H9 (cell line): ENCODE data around the gene ABCB8. TPM values are rescaled to one million over a fixed set of nuclear protein-coding genes. Genes with fewer than 3 reads are reported as not detected.

Experiments used
- DNase-seq: peaks from one replicate; pipeline ENCODE4 v3.0.0-alpha.2; 2017
- H2AFZ ChIP-seq: one replicate; pipeline ENCODE4 v1.6.1; 2013; ENCODE audit warnings: mild to moderate bottlenecking, low read length, control low read depth, moderate library complexity
- H2AK5ac ChIP-seq: 2 replicates; pipeline ENCODE4 v1.6.1; 2013; ENCODE audit warnings: low read length, control low read depth, mixed read lengths; ENCODE audit not compliant: insufficient read length
- H2BK120ac ChIP-seq: one replicate; pipeline ENCODE4 v1.6.1; 2013; ENCODE audit warnings: low read depth, mild to moderate bottlenecking, low read length, control low read depth, inconsistent platforms; ENCODE audit not compliant: poor library complexity, severe bottlenecking
- H2BK12ac ChIP-seq: 2 replicates; pipeline ENCODE4 v1.6.1; 2013; ENCODE audit warnings: low read length, control low read depth, mixed read lengths, low read depth; ENCODE audit not compliant: insufficient read length
- H2BK15ac ChIP-seq: 2 replicates; pipeline ENCODE4 v1.6.1; 2013; ENCODE audit warnings: low read depth, low read length, control low read depth
- H2BK20ac ChIP-seq: one replicate; pipeline ENCODE4 v1.6.1; 2013; ENCODE audit warnings: low read depth, mild to moderate bottlenecking, low read length, control low read depth, inconsistent platforms; ENCODE audit not compliant: poor library complexity, severe bottlenecking
- H2BK5ac ChIP-seq: 2 replicates; pipeline ENCODE4 v1.6.1; 2013; ENCODE audit warnings: low read length, control low read depth, mixed read lengths; ENCODE audit not compliant: insufficient read length
- H3K14ac ChIP-seq: 2 replicates; pipeline ENCODE4 v1.6.1; 2013; ENCODE audit warnings: low read length, control low read depth; ENCODE audit not compliant: insufficient read depth
- H3K18ac ChIP-seq: 2 replicates; pipeline ENCODE4 v1.6.1; 2013; ENCODE audit warnings: low read depth, mild to moderate bottlenecking, mixed read lengths, low read length, control low read depth; ENCODE audit not compliant: insufficient read length
- H3K23ac ChIP-seq: 2 replicates; pipeline ENCODE4 v1.6.1; 2013; ENCODE audit warnings: low read length, control low read depth, mixed read lengths, low read depth; ENCODE audit not compliant: insufficient read length
- H3K23me2 ChIP-seq: 2 replicates; pipeline ENCODE4 v1.6.1; 2013; ENCODE audit warnings: low read depth, mild to moderate bottlenecking, mixed read lengths, low read length, control low read depth; ENCODE audit not compliant: insufficient read length, poor library complexity, severe bottlenecking
- H3K27ac ChIP-seq: 2 replicates; pipeline ENCODE4 v1.5.1; 2013; ENCODE audit warnings: low read length, control low read depth, mixed read lengths, low read depth; ENCODE audit not compliant: insufficient read length
- H3K27me3 ChIP-seq: 2 replicates; pipeline ENCODE4 v1.6.1; 2013; ENCODE audit warnings: low read length, control low read depth, inconsistent platforms; ENCODE audit not compliant: insufficient read depth
- H3K4ac ChIP-seq: 2 replicates; pipeline ENCODE4 v1.6.1; 2013; ENCODE audit warnings: low read depth, mild to moderate bottlenecking, control low read depth, inconsistent platforms, low read length, moderate library complexity
- H3K4me1 ChIP-seq: 2 replicates; pipeline ENCODE4 v1.6.1; 2013; ENCODE audit warnings: low read length, control low read depth, inconsistent platforms; ENCODE audit not compliant: insufficient read depth
- H3K4me2 ChIP-seq: 2 replicates; pipeline ENCODE4 v1.6.1; 2013; ENCODE audit warnings: low read length, control low read depth, mixed read lengths; ENCODE audit not compliant: insufficient read length, insufficient read depth
- H3K56ac ChIP-seq: 2 replicates; pipeline ENCODE4 v1.6.1; 2013; ENCODE audit warnings: low read depth, mild to moderate bottlenecking, mixed read lengths, low read length, control low read depth; ENCODE audit not compliant: insufficient read length
- H3K79me1 ChIP-seq: 2 replicates; pipeline ENCODE4 v1.6.1; 2013; ENCODE audit warnings: low read depth, mild to moderate bottlenecking, moderate library complexity, low read length, control low read depth, inconsistent platforms; ENCODE audit not compliant: insufficient read depth, poor library complexity, severe bottlenecking
- H3K79me2 ChIP-seq: 2 replicates; pipeline ENCODE4 v1.6.1; 2013; ENCODE audit warnings: low read length, control low read depth, inconsistent platforms; ENCODE audit not compliant: insufficient read depth
- H3K9ac ChIP-seq: 2 replicates; pipeline ENCODE4 v1.6.1; 2013; ENCODE audit warnings: low read length, control low read depth, mixed read lengths; ENCODE audit not compliant: insufficient read length; ENCODE audit errors: extremely low read depth
- H3K9me3 ChIP-seq: one replicate; pipeline ENCODE4 v1.6.1; 2013; ENCODE audit warnings: low read depth, low read length, inconsistent platforms; ENCODE audit not compliant: control insufficient read depth
- H3T11ph ChIP-seq: one replicate; pipeline ENCODE4 v1.6.1; 2013; ENCODE audit warnings: mild to moderate bottlenecking, low read length, control low read depth, inconsistent platforms
- H4K20me1 ChIP-seq: one replicate; pipeline ENCODE4 v1.6.1; 2013; ENCODE audit not compliant: control insufficient read depth, insufficient read length, insufficient read depth
- H4K5ac ChIP-seq: 2 replicates; pipeline ENCODE4 v1.6.1; 2013; ENCODE audit warnings: low read depth, mild to moderate bottlenecking, mixed read lengths, low read length, control low read depth; ENCODE audit not compliant: insufficient read length
- H4K8ac ChIP-seq: replicated peaks from 2 replicates; pipeline ENCODE4 v1.6.1; 2013; ENCODE audit warnings: low read length, control low read depth, mixed read lengths, low read depth; ENCODE audit not compliant: insufficient read length
- H4K91ac ChIP-seq: 2 replicates; pipeline ENCODE4 v1.6.1; 2013; ENCODE audit warnings: low read depth, mild to moderate bottlenecking, moderate library complexity, mixed read lengths, low read length, control low read depth; ENCODE audit not compliant: insufficient read length
- H3K27ac Mint-ChIP-seq, 3 experiments: 2 replicates in 2 of 3; 3 replicates in 1 of 3; pipeline ENCODE4 v1.8.0; 2020 to 2021; ENCODE audit warnings: mixed read lengths in 3 of 3, mild to moderate bottlenecking in 1 of 3, moderate library complexity in 1 of 3
- H3K27me3 Mint-ChIP-seq: 2 replicates; pipeline ENCODE4 v1.8.0; 2021; ENCODE audit warnings: low read depth, mild to moderate bottlenecking, moderate library complexity, mixed read lengths
- H3K36me3 Mint-ChIP-seq, 3 experiments: 2 replicates in 2 of 3; 3 replicates in 1 of 3; pipeline ENCODE4 v1.8.0; 2020 to 2021; ENCODE audit warnings: low read depth in 3 of 3, mixed read lengths in 3 of 3; ENCODE audit not compliant: insufficient read depth in 1 of 3
- H3K4me1 Mint-ChIP-seq, 2 experiments: 2 replicates each; pipeline ENCODE4 v1.8.0; 2020; ENCODE audit warnings: mixed read lengths in 2 of 2
- H3K4me3 Mint-ChIP-seq, 2 experiments: 2 replicates in 1 of 2; 3 replicates in 1 of 2; pipeline ENCODE4 v1.8.0; 2020 to 2021; ENCODE audit warnings: mild to moderate bottlenecking in 2 of 2, mixed read lengths in 2 of 2, moderate library complexity in 1 of 2
- H3K9me3 Mint-ChIP-seq, 2 experiments: 2 replicates in 1 of 2; 3 replicates in 1 of 2; pipeline ENCODE4 v1.8.0; 2020; ENCODE audit warnings: mild to moderate bottlenecking in 2 of 2, mixed read lengths in 2 of 2, moderate library complexity in 1 of 2
- CTCF ChIP-seq: fragments of 200-600 bp; sonication (generic); conservative IDR thresholded peaks from 3 replicates; pipeline ENCODE4 v1.8.0; 2021; ENCODE audit warnings: antibody characterized with exemption, mild to moderate bottlenecking
- WGBS: extraction: QIAGEN DNeasy Blood & Tissue Kit; methylation state at CpG from one replicate; pipeline ENCODE4 v1.1.7; 2013; ENCODE audit warnings: missing lambda C conversion rate, low lambda C conversion rate, mixed read lengths; ENCODE audit not compliant: insufficient read length; ENCODE audit errors: extremely low coverage; 5-methylcytosine and 5-hydroxymethylcytosine counted together
- total RNA-seq: library from RNA; stranded (reverse); gene quantifications from 2 replicates; pipeline ENCODE4 v1.2.1, GENCODE V29; 2021

Gene ABCB8
- total RNA-seq, 1 experiment from 2014 or later = 22.1 TPM

GRCh38 chr7:151071032-151071866 is 43.0 kb downstream of the ABCB8 start:
- Histone ChIP-seq H3K23me2 (no peaks in the 10 kb centered on the region), H3K79me2 (no peaks in the 10 kb centered on the region), H3T11ph (no peak overlapping the region), H4K91ac (no peak overlapping the region), H3K4me1 (no peaks in the 10 kb centered on the region; the same call in 1 of the 2 replicates), H2BK15ac (no peak overlapping the region), H2BK5ac (no peak overlapping the region), H3K9me3 (no peaks in the 10 kb centered on the region), H3K4me2 (no peak overlapping the region), H2AK5ac (no peak overlapping the region), H3K79me1 (no peaks in the 10 kb centered on the region), H2BK12ac (no peak overlapping the region), H3K4ac (no peak overlapping the region), H3K27ac (no peak overlapping the region), H2BK20ac (no peak overlapping the region), H3K14ac (no peak overlapping the region; the same call in 1 of the 2 replicates), H2BK120ac (no peak overlapping the region), H3K23ac (no peak overlapping the region), H3K27me3 (no peaks in the 10 kb centered on the region), H3K9ac (no peak overlapping the region), H2AFZ (no peak overlapping the region), H3K56ac (no peak overlapping the region), H3K18ac (no peak overlapping the region), H4K5ac (no peak overlapping the region), H4K8ac (no peak overlapping the region), H4K20me1 (no peaks in the 10 kb centered on the region)
- TF ChIP-seq CTCF = no peak
- Mint-ChIP-seq H3K27me3 (peaks cover 1% of the 10 kb centered on the region; the same call in 1 of the 2 replicates), H3K36me3 (peaks cover 44 to 77% (median 72%) of the 10 kb centered on the region in 3 experiments; a peak in 6 of 7 replicates), H3K4me3 (no peak overlapping the region), H3K4me1 (peaks cover 18 to 20% of the 10 kb centered on the region in 2 experiments), H3K27ac (no peak overlapping the region), H3K9me3 (no peaks in the 10 kb centered on the region; a peak in 1 of 5 replicates)
- DNase-seq = no peak
- no CpG with 5 or more reads among the region's 39 CpGs for WGBS
